Measurements from ENCODE around the gene NUP210. TPM values are rescaled to one million over a fixed set of nuclear protein-coding genes. Genes with fewer than 3 reads are reported as not detected.
A peak's percentile ranks its signal among the peaks of the same experiment; 100 is the strongest.

Gene NUP210
- total and polyA plus RNA-seq, 2 donors = 1.8 to 3.3 TPM

GRCh38 chr3:13296662-13297061, 123.5 kb downstream of the NUP210 start:
- no peak for DNase-seq (ENCODE audit: extremely low spot score)
- H3K4me1 ChIP-seq (ENCODE audit: insufficient read depth) = no peaks in the 10 kb centered on the region
- no peak overlapping the region for H3K27ac ChIP-seq (ENCODE audit: low read depth)
- no peak overlapping the region for H3K4me3 ChIP-seq (ENCODE audit: low read depth, low read length)
- no peaks in the 10 kb centered on the region for H3K36me3 ChIP-seq (ENCODE audit: insufficient read depth)
- 11% methylated on average over 6 of the region's 6 CpGs for WGBS

GRCh38 chr3:13294442-13295351, 125.4 kb downstream of the NUP210 start:
- no peaks in the 10 kb centered on the region for H3K4me1 ChIP-seq (ENCODE audit: insufficient read depth)
- no peak for DNase-seq (ENCODE audit: extremely low spot score)
- 78% methylated on average over 18 of the region's 18 CpGs for WGBS

GRCh38 chr3:13292375-13292774, 127.7 kb downstream of the NUP210 start:
- H3K4me1 ChIP-seq (ENCODE audit: insufficient read depth) = no peaks in the 10 kb centered on the region
- no peaks in the 10 kb centered on the region for H3K36me3 ChIP-seq (ENCODE audit: insufficient read depth)
- H3K4me3 ChIP-seq (ENCODE audit: low read depth, low read length) = no peak overlapping the region
- 71% methylated on average over 3 of the region's 3 CpGs for WGBS
- no peak for DNase-seq (ENCODE audit: extremely low spot score)
- H3K27ac ChIP-seq (ENCODE audit: low read depth) = no peak overlapping the region

More at GRCh38 chr3:13294442-13295351, 125.4 kb downstream of the NUP210 start:
- Histone ChIP-seq H3K36me3 (ENCODE audit: insufficient read depth) (no peaks in the 10 kb centered on the region), H3K4me3 (ENCODE audit: low read depth, low read length) (no peak overlapping the region), H3K27ac (ENCODE audit: low read depth) (no peak overlapping the region)

GRCh38 chr3:13290941-13291340, 129.2 kb downstream of the NUP210 start:
- Histone ChIP-seq H3K4me3 (ENCODE audit: low read depth, low read length) (no peak overlapping the region), H3K36me3 (ENCODE audit: insufficient read depth) (no peaks in the 10 kb centered on the region), H3K27ac (ENCODE audit: low read depth) (no peak overlapping the region), H3K4me1 (ENCODE audit: insufficient read depth) (no peaks in the 10 kb centered on the region)
- 81% methylated on average over 3 of the region's 3 CpGs for WGBS
- no peak for DNase-seq (ENCODE audit: extremely low spot score)

- Histone ChIP-seq H3K4me1 (ENCODE audit: insufficient read depth) (no peaks in the 10 kb centered on the region), H3K4me3 (ENCODE audit: low read depth, low read length) (no peak overlapping the region), H3K27ac (ENCODE audit: low read depth) (no peak overlapping the region), H3K36me3 (ENCODE audit: insufficient read depth) (no peaks in the 10 kb centered on the region)
- no peak for DNase-seq (ENCODE audit: extremely low spot score)
- WGBS = 80% methylated on average over 9 of the region's 9 CpGs
Observed at GRCh38 chr3:13289771-13290285, 130.3 kb downstream of the NUP210 start.

- Histone ChIP-seq H3K4me3 (ENCODE audit: low read depth, low read length) (no peak overlapping the region), H3K36me3 (ENCODE audit: insufficient read depth) (no peaks in the 10 kb centered on the region), H3K27ac (ENCODE audit: low read depth) (no peak overlapping the region), H3K4me1 (ENCODE audit: insufficient read depth) (no peaks in the 10 kb centered on the region)
- DNase-seq (ENCODE audit: extremely low spot score) = no peak
- 70% methylated on average over 10 of the region's 10 CpGs for WGBS
Observed at GRCh38 chr3:13288732-13289718, 131.1 kb downstream of the NUP210 start.

GRCh38 chr3:13287833-13288232, 132.3 kb downstream of the NUP210 start:
- Histone ChIP-seq H3K27ac (ENCODE audit: low read depth) (no peak overlapping the region), H3K4me1 (ENCODE audit: insufficient read depth) (no peaks in the 10 kb centered on the region), H3K36me3 (ENCODE audit: insufficient read depth) (no peaks in the 10 kb centered on the region), H3K4me3 (ENCODE audit: low read depth, low read length) (no peak overlapping the region)
- no peak for DNase-seq (ENCODE audit: extremely low spot score)
- 57% methylated on average over 4 of the region's 4 CpGs for WGBS

GRCh38 chr3:13286873-13287272, 133.2 kb downstream of the NUP210 start:
- DNase-seq (ENCODE audit: extremely low spot score) = no peak
- H3K36me3 ChIP-seq (ENCODE audit: insufficient read depth) = no peaks in the 10 kb centered on the region
- H3K4me1 ChIP-seq (ENCODE audit: insufficient read depth) = no peaks in the 10 kb centered on the region
- H3K4me3 ChIP-seq (ENCODE audit: low read depth, low read length) = no peak overlapping the region
- WGBS = 91% methylated on average over 2 of the region's 2 CpGs
- H3K27ac ChIP-seq (ENCODE audit: low read depth) = no peak overlapping the region

- Histone ChIP-seq H3K36me3 (ENCODE audit: insufficient read depth) (no peaks in the 10 kb centered on the region), H3K4me3 (ENCODE audit: low read depth, low read length) (no peak overlapping the region), H3K27ac (ENCODE audit: low read depth) (no peak overlapping the region), H3K4me1 (ENCODE audit: insufficient read depth) (no peaks in the 10 kb centered on the region)
- DNase-seq (ENCODE audit: extremely low spot score) = no peak
- WGBS = 86% methylated on average over 11 of the region's 11 CpGs
Observed at GRCh38 chr3:13285007-13285567, 135.0 kb downstream of the NUP210 start.

- DNase-seq (ENCODE audit: extremely low spot score) = no peak
- no peak overlapping the region for H3K27ac ChIP-seq (ENCODE audit: low read depth)
- 100% methylated on average over 1 of the region's 1 CpG for WGBS
- H3K36me3 ChIP-seq (ENCODE audit: insufficient read depth) = no peaks in the 10 kb centered on the region
- no peaks in the 10 kb centered on the region for H3K4me1 ChIP-seq (ENCODE audit: insufficient read depth)
- H3K4me3 ChIP-seq (ENCODE audit: low read depth, low read length) = no peak overlapping the region
Observed at GRCh38 chr3:13283877-13284264, 136.3 kb downstream of the NUP210 start.

- no peaks in the 10 kb centered on the region for H3K36me3 ChIP-seq (ENCODE audit: insufficient read depth)
- DNase-seq (ENCODE audit: extremely low spot score) = no peak
- peak overlapping the region; percentile 75 for H3K4me3 ChIP-seq (ENCODE audit: low read depth, low read length)
- WGBS = 3% methylated on average over 93 of the region's 93 CpGs
- H3K4me1 ChIP-seq (ENCODE audit: insufficient read depth) = no peaks in the 10 kb centered on the region
- H3K27ac ChIP-seq (ENCODE audit: low read depth) = no peak overlapping the region
Observed at GRCh38 chr3:13282986-13283876, 136.9 kb downstream of the NUP210 start.

- peak overlapping the region; percentile 57 for H3K27ac ChIP-seq (ENCODE audit: low read depth)
- DNase-seq (ENCODE audit: extremely low spot score) = no peak
- H3K4me1 ChIP-seq (ENCODE audit: insufficient read depth) = no peaks in the 10 kb centered on the region
- no peaks in the 10 kb centered on the region for H3K36me3 ChIP-seq (ENCODE audit: insufficient read depth)
- 1% methylated on average over 86 of the region's 87 CpGs for WGBS
- peak overlapping the region; percentile 75 for H3K4me3 ChIP-seq (ENCODE audit: low read depth, low read length)
Observed at GRCh38 chr3:13282358-13282985, 137.7 kb downstream of the NUP210 start.
